ENCODE measurements around the gene ELOVL2. TPM values are rescaled to one million over a fixed set of nuclear protein-coding genes. Genes with fewer than 3 reads are reported as not detected.

ELOVL2 gene
- total RNA-seq, 2 experiments from 2014 or later, result not detected

- Histone ChIP-seq H3K9me2 (ENCODE audit: insufficient read depth, low read length) (no peaks in the 10 kb centered on the region), H4K20me1 (ENCODE audit: insufficient read depth, low read length) (no peaks in the 10 kb centered on the region), H3K36me3 (ENCODE audit: insufficient read depth, low read length) (no peaks in the 10 kb centered on the region), H3K4me1 (ENCODE audit: insufficient read depth, low read length, poor library complexity, severe bottlenecking) (no peaks in the 10 kb centered on the region), H3K79me2 (ENCODE audit: insufficient read depth, low read depth, low read length) (no peaks in the 10 kb centered on the region), H3K27ac (ENCODE audit: low read depth, low read length, poor library complexity, severe bottlenecking) (no peak overlapping the region), H2AFZ (ENCODE audit: low read length) (no peak overlapping the region), H3K4me2 (ENCODE audit: low read length) (no peak overlapping the region), H3K9me3 (ENCODE audit: low read length) (no peaks in the 10 kb centered on the region), H3K4me3 (ENCODE audit: low read depth, low read length, poor library complexity, severe bottlenecking) (no peak overlapping the region)
- TF ChIP-seq EZH2phosphoT487 (IDR thresholded peaks at IDR 0.05; ENCODE audit: borderline replicate concordance, low read depth, low read length) (no peak), CTCF (conservative IDR thresholded peaks at IDR 0.05; ENCODE audit: low read length) (peak; percentile 71)
- CTCF ChIA-PET (ENCODE audit: unreplicated experiment), result no interaction called here
- DNase-seq (ENCODE audit: low spot score), result peak; percentile 22
- POLR2A ChIA-PET, result no interaction called here
- no TSS peak for BruUV-seq (replicated peaks)
- intact Hi-C loops (cut with micrococcal nuclease; ENCODE audit: unreplicated experiment), result loop anchor here (5.0 to 10.0 kb wide), 3 partner anchors 191 to 623 kb away; no protein-coding TSS in a partner anchor
Observed at GRCh38 chr6:10951675-10952282, 92.3 kb downstream of the ELOVL2 start.

GRCh38 chr6:10949579-10950490 is 94.3 kb downstream of the ELOVL2 start:
- H3K79me2 ChIP-seq (ENCODE audit: insufficient read depth, low read depth, low read length), result no peaks in the 10 kb centered on the region
- H2AFZ ChIP-seq (ENCODE audit: low read length), result no peak overlapping the region
- no peak overlapping the region for H3K27ac ChIP-seq (ENCODE audit: low read depth, low read length, poor library complexity, severe bottlenecking)
- no peaks in the 10 kb centered on the region for H3K4me1 ChIP-seq (ENCODE audit: insufficient read depth, low read length, poor library complexity, severe bottlenecking)
- no peaks in the 10 kb centered on the region for H3K36me3 ChIP-seq (ENCODE audit: insufficient read depth, low read length)
- H4K20me1 ChIP-seq (ENCODE audit: insufficient read depth, low read length), result no peaks in the 10 kb centered on the region
- ChIA-PET CTCF (ENCODE audit: unreplicated experiment) (no interaction called here), POLR2A (interaction anchor here (0.6 kb wide), 3 partner anchors 19 to 449 kb away, joined by 3 read pairs; no protein-coding TSS in a partner anchor)
- BruUV-seq (replicated peaks), result no TSS peak
- no peaks in the 10 kb centered on the region for H3K9me2 ChIP-seq (ENCODE audit: insufficient read depth, low read length)
- no peak for TF ChIP-seq CTCF (conservative IDR thresholded peaks at IDR 0.05; ENCODE audit: low read length)
- no peak for TF ChIP-seq EZH2phosphoT487 (IDR thresholded peaks at IDR 0.05; ENCODE audit: borderline replicate concordance, low read depth, low read length)
- intact Hi-C loops (cut with micrococcal nuclease; ENCODE audit: unreplicated experiment), result loop anchor here (5.0 to 10.0 kb wide), 3 partner anchors 192 to 625 kb away; no protein-coding TSS in a partner anchor
- H3K9me3 ChIP-seq (ENCODE audit: low read length), result no peaks in the 10 kb centered on the region
- no peak for DNase-seq (ENCODE audit: low spot score)
- no peak overlapping the region for H3K4me3 ChIP-seq (ENCODE audit: low read depth, low read length, poor library complexity, severe bottlenecking)
- no peak overlapping the region for H3K4me2 ChIP-seq (ENCODE audit: low read length)

Data from OCI-LY7 (cell line).